WTC11 (cell line): ENCODE results near the gene FAM241A. TPM values are rescaled to one million over a fixed set of nuclear protein-coding genes. Genes with fewer than 3 reads are reported as not detected.

Experiments
- ATAC-seq: fragments of 200-7000 bp; cut with Tn5 transposase; 2 replicates; pipeline ENCODE4 v1.10.0; 2021; ENCODE audit warnings: mild to moderate bottlenecking, moderate library complexity
- CTCF ChIA-PET: fragments of 300-600 bp; sonication (Branson Sonifier 250); formaldehyde crosslinking; loops from one replicate; lab custom pipeline; 2021; ENCODE audit warnings: antibody characterized with exemption; lab: Charles Lee
- POLR2A ChIA-PET: fragments of 350-600 bp; sonication (Branson Sonifier 250); formaldehyde crosslinking; loops from one replicate; lab custom pipeline; 2021; ENCODE audit warnings: antibody characterized with exemption; lab: Charles Lee
- DNase-seq: peaks from one replicate; pipeline ENCODE4 v3.0.0; 2021; ENCODE audit warnings: low spot score
- H3K27ac Mint-ChIP-seq: 2 replicates; pipeline ENCODE4 v1.8.0; 2021; ENCODE audit warnings: mixed read lengths
- H3K27me3 Mint-ChIP-seq: 2 replicates; pipeline ENCODE4 v1.8.0; 2021; ENCODE audit warnings: low read depth, mild to moderate bottlenecking, moderate library complexity, mixed read lengths
- H3K36me3 Mint-ChIP-seq: 2 replicates; pipeline ENCODE4 v1.8.0; 2021; ENCODE audit warnings: mixed read lengths
- H3K4me1 Mint-ChIP-seq: 2 replicates; pipeline ENCODE4 v1.8.0; 2022; ENCODE audit warnings: mixed read lengths
- H3K4me3 Mint-ChIP-seq: 2 replicates; pipeline ENCODE4 v1.8.0; 2021; ENCODE audit warnings: mild to moderate bottlenecking, moderate library complexity, mixed read lengths
- H3K9me3 Mint-ChIP-seq: 2 replicates; pipeline ENCODE4 v1.8.0; 2021; ENCODE audit warnings: mixed read lengths
- AR ChIP-seq: fragments of 250-450 bp; sonication (Bioruptor Pico); IDR thresholded peaks from 2 replicates; pipeline ENCODE4 v1.9.0; 2021; ENCODE audit warnings: mild to moderate bottlenecking
- ARID4B ChIP-seq: sonication (generic); formaldehyde crosslinking; IDR thresholded peaks from 2 replicates; pipeline ENCODE4 v1.8.0; 2023; ENCODE audit warnings: missing genetic modification reagents, mild to moderate bottlenecking, borderline replicate concordance
- ATF1 ChIP-seq: sonication (generic); formaldehyde crosslinking; IDR thresholded peaks from 2 replicates; pipeline ENCODE4 v1.8.1; 2023; ENCODE audit warnings: mild to moderate bottlenecking, moderate library complexity, missing genetic modification reagents
- CREB1 ChIP-seq: sonication (generic); formaldehyde crosslinking; IDR thresholded peaks from 2 replicates; pipeline ENCODE4 v1.8.0; 2023; ENCODE audit warnings: mild to moderate bottlenecking, missing genetic modification reagents
- E2F1 ChIP-seq: sonication (generic); formaldehyde crosslinking; IDR thresholded peaks from 2 replicates; pipeline ENCODE4 v1.8.0; 2022; ENCODE audit warnings: mild to moderate bottlenecking, missing genetic modification reagents
- FOXP1 ChIP-seq: sonication (generic); formaldehyde crosslinking; IDR thresholded peaks from 2 replicates; pipeline ENCODE4 v1.8.0; 2022; ENCODE audit warnings: missing genetic modification reagents, mild to moderate bottlenecking, moderate library complexity, borderline replicate concordance
- MYBL2 ChIP-seq: sonication (generic); formaldehyde crosslinking; IDR thresholded peaks from 2 replicates; pipeline ENCODE4 v1.8.1; 2023; ENCODE audit warnings: mild to moderate bottlenecking, moderate library complexity, missing genetic modification reagents
- NFATC4 ChIP-seq: fragments of 250-450 bp; sonication (Bioruptor Pico); IDR thresholded peaks from 2 replicates; pipeline ENCODE4 v1.9.0; 2021; ENCODE audit warnings: mild to moderate bottlenecking
- NR3C1 ChIP-seq: sonication (generic); formaldehyde crosslinking; conservative IDR thresholded peaks from 2 replicates; pipeline ENCODE4 v1.8.1; 2023; ENCODE audit warnings: low read depth, mild to moderate bottlenecking, missing genetic modification reagents
- SMAD4 ChIP-seq: sonication (generic); formaldehyde crosslinking; IDR thresholded peaks from 2 replicates; pipeline ENCODE4 v1.8.0; 2022; ENCODE audit warnings: mild to moderate bottlenecking, missing genetic modification reagents
- TCF7 ChIP-seq: sonication (generic); formaldehyde crosslinking; IDR thresholded peaks from 2 replicates; pipeline ENCODE4 v1.8.0; 2022; ENCODE audit warnings: mild to moderate bottlenecking, low read depth, missing genetic modification reagents, moderate library complexity
- ZNF416 ChIP-seq: fragments of 250-450 bp; sonication (Bioruptor Pico); IDR thresholded peaks from 2 replicates; pipeline ENCODE4 v1.9.0; 2021; ENCODE audit warnings: mild to moderate bottlenecking, inconsistent platforms
- total RNA-seq: library from RNA; stranded (reverse); gene quantifications from 3 replicates; pipeline ENCODE4 v1.2.3, GENCODE V29; 2021

FAM241A gene
- total RNA-seq, 1 experiment from 2014 or later, result 0.22 TPM

- POLR2A ChIA-PET, result no interaction called here
These were observed 56.8 kb downstream of the FAM241A start for GRCh38 chr4:112201915-112202505.

GRCh38 chr4:112203593-112203992 lies 58.3 kb downstream of the FAM241A start:
- H3K9me3 Mint-ChIP-seq, result peaks cover 4% of the 10 kb centered on the region; the same call in 1 of the 2 replicates
- no peaks in the 10 kb centered on the region for H3K27me3 Mint-ChIP-seq
- CTCF ChIA-PET, result interaction anchor here (1.1 kb wide), 1 partner anchor 104 kb away, joined by 3 read pairs; no protein-coding TSS in a partner anchor
- peaks cover 9% of the 10 kb centered on the region for H3K4me1 Mint-ChIP-seq
- DNase-seq, result no peak
- TF ChIP-seq E2F1 (CRISPR knock-in tag) (no peak), AR (no peak)
- TF ChIP-seq, all 79 proteins: peak for 0
- POLR2A ChIA-PET, result no interaction called here
- Mint-ChIP-seq H3K4me3 (no peak overlapping the region), H3K27ac (no peak overlapping the region), H3K36me3 (no peaks in the 10 kb centered on the region)
- ATAC-seq, result no peak

More at GRCh38 chr4:112201915-112202505, 56.8 kb downstream of the FAM241A start:
- CTCF ChIA-PET, result interaction anchor here (1.1 kb wide), 2 partner anchors 13 to 102 kb away, joined by 3 to 4 read pairs; no protein-coding TSS in a partner anchor
- H3K4me1 Mint-ChIP-seq, result peaks cover 9% of the 10 kb centered on the region
- no peaks in the 10 kb centered on the region for H3K27me3 Mint-ChIP-seq
- no peak overlapping the region for H3K4me3 Mint-ChIP-seq
- no peaks in the 10 kb centered on the region for H3K9me3 Mint-ChIP-seq
- ATAC-seq, result peak; percentile 72
- no peak overlapping the region for H3K27ac Mint-ChIP-seq
- H3K36me3 Mint-ChIP-seq, result no peaks in the 10 kb centered on the region
- TF ChIP-seq SMAD4 (no peak), ATF1 (no peak), CREB1 (no peak), NFATC4 (no peak), ZNF416 (no peak)
- no peak for DNase-seq

- ATAC-seq (no peak), DNase-seq (no peak)
- H3K36me3 Mint-ChIP-seq, result no peaks in the 10 kb centered on the region
- ChIA-PET CTCF (no interaction called here), POLR2A (no interaction called here)
- H3K9me3 Mint-ChIP-seq, result peaks cover 11% of the 10 kb centered on the region; the same call in 1 of the 2 replicates
- H3K4me3 Mint-ChIP-seq, result no peak overlapping the region
- TF ChIP-seq TCF7 (CRISPR knock-in tag) (no peak), NR3C1 (no peak), MYBL2 (CRISPR knock-in tag) (no peak), FOXP1 (CRISPR knock-in tag) (no peak), ARID4B (CRISPR knock-in tag) (no peak)
- H3K27ac Mint-ChIP-seq, result no peak overlapping the region
- H3K27me3 Mint-ChIP-seq, result no peaks in the 10 kb centered on the region
- peaks cover 9% of the 10 kb centered on the region for H3K4me1 Mint-ChIP-seq
These were observed 61.2 kb downstream of the FAM241A start for GRCh38 chr4:112206431-112206830.
